ENCODE results near the gene PAIP2. TPM values are rescaled to one million over a fixed set of nuclear protein-coding genes. Genes with fewer than 3 reads are reported as not detected.

Gene PAIP2
- total and polyA plus RNA-seq, 2 of the 4 experiments (the other 2 are of a cell fraction): 41.9 to 59.5 TPM

- dilution Hi-C loops (cut with HindIII; ENCODE audit: low sequenced_read_pairs, unreplicated experiment): no loop called here
- POLR2A ChIA-PET (ENCODE audit: unreplicated experiment): no interaction called here
- peaks cover 25% of the 10 kb centered on the region for H3K27me3 ChIP-seq (ENCODE audit: control insufficient read depth, insufficient read depth, low read length)
- TF ChIP-seq RFX5 (IDR thresholded peaks at IDR 0.05; ENCODE audit: low read depth, low read length) (no peak), CHD1 (IDR thresholded peaks at IDR 0.05; ENCODE audit: low read depth, low read length) (no peak), ELK1 (IDR thresholded peaks at IDR 0.05; ENCODE audit: borderline replicate concordance, low read depth, low read length) (no peak), NFE2L2 (IDR thresholded peaks at IDR 0.05; ENCODE audit: low read depth, low read length) (no peak), MXI1 (IDR thresholded peaks at IDR 0.05; ENCODE audit: borderline replicate concordance, low read depth, low read length) (no peak), CEBPB (IDR thresholded peaks at IDR 0.05; ENCODE audit: low read depth, low read length) (no peak), FOS (IDR thresholded peaks at IDR 0.05; ENCODE audit: low read depth, low read length) (no peak), POLR2A (IDR thresholded peaks at IDR 0.05; ENCODE audit: low read depth, low read length) (no peak), RCOR1 (IDR thresholded peaks at IDR 0.05; ENCODE audit: insufficient replicate concordance, low read length) (no peak), USF2 (IDR thresholded peaks at IDR 0.05; ENCODE audit: low read depth, low read length) (no peak), BHLHE40 (IDR thresholded peaks at IDR 0.05; ENCODE audit: low read depth, low read length) (no peak), MAZ (IDR thresholded peaks at IDR 0.05; ENCODE audit: borderline replicate concordance, low read depth, low read length) (no peak), MAFK (IDR thresholded peaks at IDR 0.05; ENCODE audit: low read depth, low read length) (no peak)
- TF ChIP-seq, protein P1, sequence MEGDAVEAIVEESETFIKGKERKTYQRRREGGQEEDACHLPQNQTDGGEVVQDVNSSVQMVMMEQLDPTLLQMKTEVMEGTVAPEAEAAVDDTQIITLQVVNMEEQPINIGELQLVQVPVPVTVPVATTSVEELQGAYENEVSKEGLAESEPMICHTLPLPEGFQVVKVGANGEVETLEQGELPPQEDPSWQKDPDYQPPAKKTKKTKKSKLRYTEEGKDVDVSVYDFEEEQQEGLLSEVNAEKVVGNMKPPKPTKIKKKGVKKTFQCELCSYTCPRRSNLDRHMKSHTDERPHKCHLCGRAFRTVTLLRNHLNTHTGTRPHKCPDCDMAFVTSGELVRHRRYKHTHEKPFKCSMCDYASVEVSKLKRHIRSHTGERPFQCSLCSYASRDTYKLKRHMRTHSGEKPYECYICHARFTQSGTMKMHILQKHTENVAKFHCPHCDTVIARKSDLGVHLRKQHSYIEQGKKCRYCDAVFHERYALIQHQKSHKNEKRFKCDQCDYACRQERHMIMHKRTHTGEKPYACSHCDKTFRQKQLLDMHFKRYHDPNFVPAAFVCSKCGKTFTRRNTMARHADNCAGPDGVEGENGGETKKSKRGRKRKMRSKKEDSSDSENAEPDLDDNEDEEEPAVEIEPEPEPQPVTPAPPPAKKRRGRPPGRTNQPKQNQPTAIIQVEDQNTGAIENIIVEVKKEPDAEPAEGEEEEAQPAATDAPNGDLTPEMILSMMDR (conservative IDR thresholded peaks at IDR 0.05; ENCODE audit: low read depth, low read length): no peak
Observed at GRCh38 chr5:139389701-139390638, 48.3 kb downstream of the PAIP2 start, which contains the start of gene MZB1. Gene MZB1 (minus strand): TSS chr5:139389913. CDS start chr5:139389856, 57 bp downstream.

More at GRCh38 chr5:139389701-139390638, 48.3 kb downstream of the PAIP2 start, which contains the start of gene MZB1:
- no peak within 1 kb of the TSS for H3K4ac ChIP-seq (ENCODE audit: low read depth, low read length)
- intact Hi-C loops (cut with micrococcal nuclease) (no loop called here), in situ Hi-C loops (cut with MboI; ENCODE audit: low sequenced_read_pairs) (no loop called here)
- no peak for ATAC-seq (ENCODE audit: low read depth)
- H4K20me1 ChIP-seq (ENCODE audit: insufficient read depth, low read length): no peaks in the 10 kb centered on the region
- H2BK20ac ChIP-seq (ENCODE audit: low read depth, low read length): no peak within 1 kb of the TSS
- H3K27ac ChIP-seq (ENCODE audit: insufficient read depth, low read length): no peak within 1 kb of the TSS
- H3K9me3 ChIP-seq (ENCODE audit: control insufficient read depth, insufficient read depth, low read length): peaks cover 16% of the 10 kb centered on the region; the same call in 1 of the 2 replicates
- H3K4me1 ChIP-seq (ENCODE audit: control insufficient read depth, insufficient read depth, low read length): peaks cover 5% of the 10 kb centered on the region; the same call in 1 of the 2 replicates
- no peak within 1 kb of the TSS for H2BK15ac ChIP-seq (ENCODE audit: low read depth, low read length)
- H3K9ac ChIP-seq (ENCODE audit: low read depth, low read length): no peak within 1 kb of the TSS
- peak within 1 kb of the TSS; percentile 39 for H2AFZ ChIP-seq (replicated peaks; ENCODE audit: low read length, poor library complexity)
- H3K4me3 ChIP-seq (ENCODE audit: insufficient read depth, low read depth, low read length): no peak within 1 kb of the TSS
- BruUV-seq (replicated peaks): no TSS peak
- no peak within 1 kb of the TSS for H4K91ac ChIP-seq (ENCODE audit: insufficient read depth, low read depth, low read length)
- no peak within 1 kb of the TSS for H3K56ac ChIP-seq (ENCODE audit: extremely low read depth, insufficient read depth, low read length)
- H3K4me2 ChIP-seq (ENCODE audit: low read depth, low read length): no peak within 1 kb of the TSS
- CTCF ChIA-PET: no interaction called here
- H2BK5ac ChIP-seq (ENCODE audit: low read depth, low read length, poor library complexity, severe bottlenecking): no peak within 1 kb of the TSS
- no peak within 1 kb of the TSS; the same call in 1 of the 2 replicates for H3K23ac ChIP-seq (ENCODE audit: low read depth, low read length)
- no peak for DNase-seq
- 63% methylated on average over 2 of the region's 11 CpGs; no CpG with 5 or more reads in 1 of the 2 experiments for WGBS, 2 experiments (ENCODE audit: extremely low coverage in 2 of 2, insufficient read length in 1 of 2)
- no peak within 1 kb of the TSS for H4K5ac ChIP-seq (ENCODE audit: low read depth, low read length)
- H3K36me3 ChIP-seq (ENCODE audit: control insufficient read depth, insufficient read depth, low read length): no peaks in the 10 kb centered on the region
- peak within 1 kb of the TSS; percentile 15; the same call in 1 of the 2 replicates for H2AK5ac ChIP-seq (ENCODE audit: low read depth, low read length)
- no peak within 1 kb of the TSS for H4K8ac ChIP-seq (ENCODE audit: low read depth in 2 of 2, low read length in 2 of 2)
- H3K79me1 ChIP-seq (ENCODE audit: low read depth in 1 of 2, low read length in 2 of 2): no peaks in the 10 kb centered on the region
- no peak within 1 kb of the TSS for H3K18ac ChIP-seq (ENCODE audit: low read depth, low read length)
- no peak within 1 kb of the TSS for H2BK120ac ChIP-seq (ENCODE audit: low read depth, low read length)
- H3K9me1 ChIP-seq (ENCODE audit: insufficient read depth, low read length): no peaks in the 10 kb centered on the region
- no peak within 1 kb of the TSS for H3K14ac ChIP-seq (replicated peaks; ENCODE audit: low read depth, low read length)
- H2AK9ac ChIP-seq (replicated peaks; ENCODE audit: low read depth, low read length, poor library complexity): peak within 1 kb of the TSS; percentile 51

Data from IMR-90 (cell line).